Measurements from ENCODE around the gene MUSTN1. TPM values are rescaled to one million over a fixed set of nuclear protein-coding genes. Genes with fewer than 3 reads are reported as not detected.

The MUSTN1 gene
- total RNA-seq, 1 donor from 2014 or later, result 2.0 TPM

GRCh38 chr3:52848617-52849016 lies 13.8 kb upstream of the MUSTN1 start:
- H3K36me3 Mint-ChIP-seq (ENCODE audit: unreplicated experiment), result peaks cover 9% of the 10 kb centered on the region
- no peak overlapping the region for H3K27ac Mint-ChIP-seq (ENCODE audit: unreplicated experiment)
- no peak for DNase-seq (ENCODE audit: extremely low spot score, unreplicated experiment)
- TF ChIP-seq, protein P1, sequence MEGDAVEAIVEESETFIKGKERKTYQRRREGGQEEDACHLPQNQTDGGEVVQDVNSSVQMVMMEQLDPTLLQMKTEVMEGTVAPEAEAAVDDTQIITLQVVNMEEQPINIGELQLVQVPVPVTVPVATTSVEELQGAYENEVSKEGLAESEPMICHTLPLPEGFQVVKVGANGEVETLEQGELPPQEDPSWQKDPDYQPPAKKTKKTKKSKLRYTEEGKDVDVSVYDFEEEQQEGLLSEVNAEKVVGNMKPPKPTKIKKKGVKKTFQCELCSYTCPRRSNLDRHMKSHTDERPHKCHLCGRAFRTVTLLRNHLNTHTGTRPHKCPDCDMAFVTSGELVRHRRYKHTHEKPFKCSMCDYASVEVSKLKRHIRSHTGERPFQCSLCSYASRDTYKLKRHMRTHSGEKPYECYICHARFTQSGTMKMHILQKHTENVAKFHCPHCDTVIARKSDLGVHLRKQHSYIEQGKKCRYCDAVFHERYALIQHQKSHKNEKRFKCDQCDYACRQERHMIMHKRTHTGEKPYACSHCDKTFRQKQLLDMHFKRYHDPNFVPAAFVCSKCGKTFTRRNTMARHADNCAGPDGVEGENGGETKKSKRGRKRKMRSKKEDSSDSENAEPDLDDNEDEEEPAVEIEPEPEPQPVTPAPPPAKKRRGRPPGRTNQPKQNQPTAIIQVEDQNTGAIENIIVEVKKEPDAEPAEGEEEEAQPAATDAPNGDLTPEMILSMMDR (IDR thresholded peaks at IDR 0.05), result no peak
- H3K4me3 Mint-ChIP-seq (ENCODE audit: unreplicated experiment), result no peak overlapping the region
- no peaks in the 10 kb centered on the region for H3K27me3 Mint-ChIP-seq (ENCODE audit: unreplicated experiment)
- H3K4me1 Mint-ChIP-seq (ENCODE audit: unreplicated experiment), result peaks cover 21% of the 10 kb centered on the region
- no peaks in the 10 kb centered on the region for H3K9me3 Mint-ChIP-seq (ENCODE audit: unreplicated experiment)

GRCh38 chr3:52847726-52848125 lies 12.9 kb upstream of the MUSTN1 start:
- Mint-ChIP-seq H3K27ac (ENCODE audit: unreplicated experiment) (no peak overlapping the region), H3K9me3 (ENCODE audit: unreplicated experiment) (no peaks in the 10 kb centered on the region), H3K4me3 (ENCODE audit: unreplicated experiment) (no peak overlapping the region), H3K4me1 (ENCODE audit: unreplicated experiment) (peaks cover 23% of the 10 kb centered on the region), H3K36me3 (ENCODE audit: unreplicated experiment) (peaks cover 9% of the 10 kb centered on the region), H3K27me3 (ENCODE audit: unreplicated experiment) (no peaks in the 10 kb centered on the region)
- DNase-seq (ENCODE audit: extremely low spot score, unreplicated experiment), result no peak
- TF ChIP-seq, protein P1 (IDR thresholded peaks at IDR 0.05), result no peak

DNA sequence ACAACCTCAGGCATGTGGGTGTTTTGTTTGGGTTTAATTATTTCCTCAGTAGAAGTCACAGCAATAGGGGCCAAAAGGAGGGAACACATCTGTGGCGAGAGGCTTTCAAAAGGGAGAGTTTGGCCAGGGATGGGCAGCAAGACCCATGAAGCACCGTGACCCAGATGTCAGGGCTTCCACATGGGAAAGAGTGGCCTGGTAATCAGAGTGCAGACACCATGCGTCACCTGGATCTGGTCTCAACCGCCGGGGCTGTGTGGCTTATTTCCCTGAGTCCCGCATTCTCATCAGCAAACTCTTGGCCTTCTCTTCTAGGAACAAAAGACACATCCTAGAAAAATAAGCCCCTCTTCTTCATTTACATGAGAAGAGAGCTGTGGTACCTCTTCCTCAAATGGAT lies 12.4 kb upstream of the MUSTN1 start:
- no peak overlapping the region for H3K4me3 Mint-ChIP-seq (ENCODE audit: unreplicated experiment)
- no peak overlapping the region for H3K27ac Mint-ChIP-seq (ENCODE audit: unreplicated experiment)
- TF ChIP-seq, protein P1 (IDR thresholded peaks at IDR 0.05), result no peak
- H3K27me3 Mint-ChIP-seq (ENCODE audit: unreplicated experiment), result no peaks in the 10 kb centered on the region
- peaks cover 23% of the 10 kb centered on the region for H3K4me1 Mint-ChIP-seq (ENCODE audit: unreplicated experiment)
- H3K36me3 Mint-ChIP-seq (ENCODE audit: unreplicated experiment), result peaks cover 9% of the 10 kb centered on the region
- no peak for DNase-seq (ENCODE audit: extremely low spot score, unreplicated experiment)
- no peaks in the 10 kb centered on the region for H3K9me3 Mint-ChIP-seq (ENCODE audit: unreplicated experiment)

DNA sequence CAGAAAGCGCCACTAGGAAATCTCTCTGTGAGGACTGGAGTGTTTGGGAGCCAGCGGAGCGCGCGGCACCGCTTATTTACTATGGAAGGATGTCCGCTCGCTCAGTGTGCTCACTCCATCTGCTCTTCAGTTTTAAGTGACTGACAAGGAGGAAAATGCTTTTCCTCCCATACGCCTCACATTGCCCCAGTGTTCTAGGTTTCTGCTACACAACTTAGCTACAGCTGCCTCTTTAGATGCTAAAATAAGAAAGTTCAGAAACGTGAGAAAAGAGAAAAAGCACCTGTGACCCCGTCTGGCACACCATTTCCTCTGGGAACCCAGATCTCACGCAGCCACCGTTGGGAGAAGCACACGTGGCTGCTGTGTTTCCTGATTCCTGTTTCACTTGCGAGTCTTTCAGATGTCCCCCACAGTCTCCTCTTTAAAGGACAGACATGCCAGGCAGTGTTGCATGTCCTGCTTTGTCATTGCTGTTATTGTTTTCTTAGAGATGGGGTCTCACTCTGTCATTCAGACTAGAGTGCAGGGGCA lies 11.7 kb upstream of the MUSTN1 start:
- no peaks in the 10 kb centered on the region for H3K27me3 Mint-ChIP-seq (ENCODE audit: unreplicated experiment)
- H3K4me1 Mint-ChIP-seq (ENCODE audit: unreplicated experiment), result peaks cover 24% of the 10 kb centered on the region
- no peaks in the 10 kb centered on the region for H3K9me3 Mint-ChIP-seq (ENCODE audit: unreplicated experiment)
- TF ChIP-seq, protein P1 (IDR thresholded peaks at IDR 0.05), result no peak
- peaks cover 9% of the 10 kb centered on the region for H3K36me3 Mint-ChIP-seq (ENCODE audit: unreplicated experiment)
- peak overlapping the region; percentile 53 for H3K27ac Mint-ChIP-seq (ENCODE audit: unreplicated experiment)
- DNase-seq (ENCODE audit: extremely low spot score, unreplicated experiment), result no peak
- no peak overlapping the region for H3K4me3 Mint-ChIP-seq (ENCODE audit: unreplicated experiment)

GRCh38 chr3:52845691-52846431 lies 11.0 kb upstream of the MUSTN1 start:
- H3K4me3 Mint-ChIP-seq (ENCODE audit: unreplicated experiment), result no peak overlapping the region
- H3K4me1 Mint-ChIP-seq (ENCODE audit: unreplicated experiment), result peaks cover 24% of the 10 kb centered on the region
- no peak for DNase-seq (ENCODE audit: extremely low spot score, unreplicated experiment)
- no peaks in the 10 kb centered on the region for H3K27me3 Mint-ChIP-seq (ENCODE audit: unreplicated experiment)
- H3K36me3 Mint-ChIP-seq (ENCODE audit: unreplicated experiment), result peaks cover 11% of the 10 kb centered on the region
- peak overlapping the region; percentile 76 for H3K27ac Mint-ChIP-seq (ENCODE audit: unreplicated experiment)
- H3K9me3 Mint-ChIP-seq (ENCODE audit: unreplicated experiment), result no peaks in the 10 kb centered on the region
- TF ChIP-seq, protein P1 (IDR thresholded peaks at IDR 0.05), result peak; percentile 48

Data from osteocyte (in vitro differentiated cells).